GM19395 (cell line): ENCODE data around the gene ARID5B.
"Not testable (repeated sequence)": the region's sequence is repeated elsewhere in the genome, so short reads cannot be mapped to it uniquely, and the experiment has no call there.

Experiments
- ATAC-seq: cut with Tn5 transposase; IDR thresholded peaks from one replicate; pipeline ENCODE4 v1.9.1; 2021; ENCODE audit warnings: mild to moderate bottlenecking, moderate library complexity; ENCODE audit not compliant: unreplicated experiment

ARID5B gene

DNA sequence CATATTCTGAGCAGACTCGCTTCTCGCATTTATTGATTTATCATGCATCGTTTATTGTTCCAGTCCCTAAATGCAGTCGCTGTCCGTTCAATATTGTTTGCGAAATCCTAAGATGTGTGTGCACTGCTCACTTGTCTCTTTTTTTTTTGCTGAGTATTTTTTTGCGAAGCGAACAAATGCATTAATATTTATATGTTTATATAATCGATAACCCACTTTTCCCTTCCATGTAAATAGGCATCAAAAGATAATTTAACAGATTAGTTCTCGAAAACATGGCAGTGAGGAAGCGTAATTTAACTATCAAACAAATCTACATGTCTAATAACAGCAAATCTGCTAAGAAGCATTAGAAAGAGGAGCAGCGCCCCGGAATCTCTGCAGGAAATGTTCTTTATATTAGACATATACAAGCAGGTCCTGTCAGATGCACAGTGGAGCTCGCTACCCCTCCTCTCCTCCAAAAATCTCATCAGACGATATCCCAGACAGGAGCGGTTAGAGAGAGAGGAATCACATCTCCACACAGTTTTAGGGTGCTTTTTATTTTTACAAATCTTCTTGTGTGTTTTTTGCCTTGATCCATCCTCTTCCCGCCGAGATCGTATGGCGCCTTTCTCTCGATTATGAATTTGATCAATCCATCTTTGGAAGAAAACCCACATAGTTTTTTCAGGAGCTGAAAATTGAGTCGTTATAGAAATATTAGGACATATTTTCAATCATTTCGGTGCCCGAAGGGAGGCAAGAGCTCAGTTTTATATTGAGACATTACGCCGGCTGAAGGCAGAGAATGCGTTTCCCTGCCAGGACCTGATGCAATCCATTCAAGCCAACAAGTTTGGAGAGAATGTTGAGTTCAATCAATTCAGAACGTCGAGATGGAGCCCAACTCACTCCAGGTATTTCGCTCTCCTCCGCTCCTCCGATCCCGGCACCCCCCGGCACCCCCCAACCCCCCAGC lies at the start of gene ARID5B:
Gene ARID5B (plus strand): TSS at position 871 of the 964 bp plus-strand sequence. CDS start 11 bp downstream, at position 882.
- no peak for ATAC-seq

GRCh38 chr10:61852261-61852660 lies 49.2 kb upstream of the ARID5B start:
- ATAC-seq, result no peak

GRCh38 chr10:61855771-61856170 lies 45.7 kb upstream of the ARID5B start:
- no peak for ATAC-seq

DNA sequence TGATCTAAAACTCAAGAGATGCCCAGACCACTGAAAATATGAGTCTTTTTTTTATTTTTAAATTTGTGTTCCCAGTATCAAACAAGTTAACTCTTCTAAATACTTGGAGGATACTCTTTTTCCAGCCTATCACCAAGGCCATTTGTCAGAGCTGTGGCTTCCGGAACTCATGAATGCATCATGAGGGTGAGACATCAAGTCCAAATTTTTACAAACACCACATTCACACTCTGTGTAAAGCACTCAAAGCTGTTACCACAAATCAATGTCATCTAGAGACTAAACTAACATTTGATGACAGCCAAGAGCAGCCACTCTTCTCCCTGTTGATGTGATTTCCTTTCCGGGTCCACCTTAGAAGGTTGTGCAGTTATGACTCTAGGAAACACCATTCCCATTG lies 43.8 kb upstream of the ARID5B start:
- no peak for ATAC-seq

- no peak for ATAC-seq
These were observed 41.7 kb upstream of the ARID5B start for GRCh38 chr10:61859786-61860185.

DNA sequence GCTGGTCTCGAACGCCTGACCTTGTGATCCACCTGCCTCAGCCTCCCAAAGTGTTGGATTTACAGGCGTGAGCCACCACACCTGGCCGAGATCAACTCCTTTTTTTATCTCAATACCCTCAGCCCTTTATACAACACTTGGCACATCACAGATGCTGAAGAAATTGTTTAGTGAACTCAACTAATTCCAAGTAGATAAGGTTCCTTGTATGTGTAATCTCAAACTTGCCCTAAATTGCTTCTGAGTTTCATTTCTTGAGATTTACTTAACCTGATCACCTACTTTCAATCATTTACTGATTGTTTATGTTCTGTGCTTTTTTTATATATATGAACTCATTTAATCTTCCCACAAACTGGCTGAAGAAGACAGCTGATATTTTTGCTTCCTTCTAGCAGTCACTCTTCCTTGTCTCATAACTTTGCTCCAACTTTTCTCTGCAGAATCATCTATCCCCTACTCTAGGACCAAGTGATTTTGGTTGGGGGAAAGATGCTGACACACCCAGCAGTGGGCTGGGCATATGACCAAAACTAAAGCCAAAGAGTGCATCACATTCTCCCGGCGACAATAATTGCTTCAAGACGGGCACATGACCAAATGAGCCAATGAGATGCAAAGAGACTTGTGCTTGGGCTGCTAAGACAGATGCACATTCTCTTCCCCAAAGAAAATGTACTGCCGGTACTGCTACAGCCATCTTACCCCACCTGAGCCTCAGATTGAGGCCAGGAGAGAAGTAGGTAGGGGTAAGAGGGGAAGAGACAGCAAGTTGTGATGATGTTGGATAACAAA lies 40.3 kb upstream of the ARID5B start:
- ATAC-seq, result no peak

DNA sequence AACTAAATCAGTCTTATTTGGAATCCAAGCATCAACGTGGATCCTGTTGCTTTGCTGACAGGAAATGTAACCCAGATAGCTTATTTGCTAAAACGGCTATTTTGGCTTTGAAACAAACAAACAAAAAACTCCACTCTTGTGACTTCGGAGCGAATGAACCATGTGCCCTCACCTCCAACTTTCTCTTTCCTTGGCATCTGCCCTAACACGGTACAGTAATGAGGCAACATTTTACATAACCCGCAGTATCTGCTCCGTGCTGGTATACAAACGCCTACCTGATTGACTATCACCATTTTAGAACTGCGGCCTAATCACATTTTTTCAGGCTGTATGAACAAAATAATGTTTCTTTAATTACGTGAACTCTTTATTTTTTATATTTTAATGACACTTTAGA lies 37.5 kb upstream of the ARID5B start:
- no peak for ATAC-seq

DNA sequence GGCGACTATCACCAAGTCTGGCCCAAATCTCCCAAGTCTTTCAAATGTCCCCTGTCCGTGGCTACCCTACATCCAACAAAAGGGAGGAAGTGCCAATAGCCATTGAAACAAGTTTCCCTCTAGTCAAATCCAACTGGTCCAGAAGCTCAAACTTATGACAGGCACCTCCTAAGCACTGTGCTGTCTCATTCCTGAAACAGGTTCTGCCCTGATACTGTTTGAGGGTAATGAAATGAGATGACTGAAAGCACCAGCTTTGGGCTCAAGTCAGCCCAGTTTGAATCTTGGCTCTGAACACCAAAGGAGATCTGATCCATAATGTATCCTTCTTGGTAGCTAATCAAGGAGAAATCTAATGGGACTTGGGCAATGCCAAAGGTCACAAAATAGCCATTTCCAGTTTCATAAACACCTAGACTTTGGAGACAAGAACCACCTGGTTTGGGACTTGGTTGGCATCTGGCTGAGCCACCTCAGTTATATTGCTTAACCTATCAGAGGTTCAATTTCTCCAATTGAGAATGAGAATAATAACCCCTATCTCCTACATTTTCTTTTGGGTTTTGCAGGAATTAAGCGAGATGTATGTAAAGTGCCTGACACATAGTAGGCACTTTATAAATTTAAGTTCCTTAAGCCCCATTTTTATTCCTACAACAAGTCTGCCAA lies 34.7 kb upstream of the ARID5B start:
- no peak for ATAC-seq

DNA sequence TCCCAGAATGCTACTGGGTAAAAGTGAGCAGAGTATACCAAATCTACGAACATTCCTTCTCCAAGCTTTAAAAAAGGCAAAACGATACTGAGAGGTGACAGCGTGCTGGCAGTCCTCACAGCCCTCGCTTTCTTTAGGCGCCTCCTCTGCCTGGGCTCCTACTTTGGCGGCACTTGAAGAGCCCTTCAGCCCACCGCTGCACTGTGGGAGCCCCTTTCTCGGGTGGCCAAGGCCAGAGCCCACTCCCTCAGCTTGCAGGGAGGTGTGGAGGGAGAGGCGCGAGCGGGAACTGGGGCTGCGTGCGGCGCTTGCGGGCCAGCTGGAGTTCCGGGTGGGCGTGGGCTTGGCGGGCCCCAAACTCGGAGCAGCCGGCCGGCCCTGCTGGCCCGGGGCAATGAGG lies 34.1 kb upstream of the ARID5B start:
- ATAC-seq, result not testable (repeated sequence)

- not testable (repeated sequence) for ATAC-seq
These were observed 33.7 kb upstream of the ARID5B start for GRCh38 chr10:61867817-61868216.

DNA sequence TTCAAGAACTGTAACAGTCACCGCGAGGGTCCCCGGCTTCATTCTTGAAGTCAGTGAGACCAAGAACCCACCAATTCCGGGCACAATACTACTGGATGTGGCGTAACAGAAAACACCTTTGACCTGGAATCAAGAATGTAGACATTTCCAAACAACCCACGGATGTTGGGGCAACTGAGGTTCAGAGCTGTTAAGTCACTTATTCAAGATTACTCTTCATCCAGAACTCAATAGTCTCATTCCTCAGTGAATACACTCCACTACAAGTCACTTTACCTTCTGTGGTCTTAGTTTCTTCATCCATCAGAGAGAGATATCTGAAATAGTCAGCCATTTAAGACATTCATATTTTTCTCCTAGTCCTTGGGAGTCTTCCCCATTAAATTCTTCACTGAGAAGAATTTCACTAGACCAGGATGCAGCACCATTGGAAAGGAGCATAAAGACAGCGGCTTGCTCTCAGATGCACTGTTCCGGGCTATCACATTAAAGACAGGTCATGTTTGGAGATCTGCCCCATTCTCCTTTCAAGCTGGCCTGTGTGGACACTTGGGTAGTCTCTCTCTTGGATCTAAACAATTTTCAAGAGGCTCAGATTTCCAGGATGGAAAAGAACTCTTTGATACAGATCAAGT lies 32.3 kb upstream of the ARID5B start:
- ATAC-seq, result no peak

GRCh38 chr10:61869774-61870525 lies 31.5 kb upstream of the ARID5B start:
- ATAC-seq, result no peak

DNA sequence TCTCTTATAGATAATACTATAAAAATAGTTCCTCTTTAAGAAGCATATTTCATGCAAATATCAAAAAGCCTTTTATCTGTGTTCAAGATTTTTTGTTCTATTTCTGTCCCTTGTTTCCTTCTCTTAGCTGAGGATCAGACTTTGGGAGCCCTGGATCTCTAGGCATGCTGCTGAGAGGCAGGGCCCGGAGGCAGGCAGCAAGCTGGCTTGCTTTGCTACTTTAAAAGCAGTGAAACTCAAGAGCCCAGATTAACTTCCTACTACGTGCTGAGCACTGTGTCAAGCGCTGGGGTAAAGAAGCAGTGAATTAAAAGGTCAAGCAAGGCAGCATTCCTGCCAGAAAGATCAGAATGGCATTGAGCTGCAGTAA lies 31.0 kb upstream of the ARID5B start:
- ATAC-seq, result no peak

DNA sequence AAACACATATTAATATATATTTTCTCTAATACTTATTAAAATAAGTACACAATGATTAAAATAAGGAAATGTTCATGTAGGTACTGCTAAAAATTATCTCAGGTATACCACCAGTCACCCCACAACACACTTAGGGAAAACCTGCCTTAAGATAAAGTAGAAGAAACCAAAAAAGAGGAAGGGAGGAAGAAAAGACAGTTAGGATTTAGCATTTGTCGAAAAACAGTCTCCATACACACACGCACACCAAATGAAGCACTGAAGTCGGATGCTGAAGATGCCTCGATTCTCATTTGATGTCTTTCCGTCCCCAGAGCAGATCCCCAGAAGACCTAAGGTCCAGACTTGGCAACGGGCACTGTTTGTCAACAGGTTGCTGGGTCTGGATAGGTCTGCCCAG lies 30.0 kb upstream of the ARID5B start:
- no peak for ATAC-seq

DNA sequence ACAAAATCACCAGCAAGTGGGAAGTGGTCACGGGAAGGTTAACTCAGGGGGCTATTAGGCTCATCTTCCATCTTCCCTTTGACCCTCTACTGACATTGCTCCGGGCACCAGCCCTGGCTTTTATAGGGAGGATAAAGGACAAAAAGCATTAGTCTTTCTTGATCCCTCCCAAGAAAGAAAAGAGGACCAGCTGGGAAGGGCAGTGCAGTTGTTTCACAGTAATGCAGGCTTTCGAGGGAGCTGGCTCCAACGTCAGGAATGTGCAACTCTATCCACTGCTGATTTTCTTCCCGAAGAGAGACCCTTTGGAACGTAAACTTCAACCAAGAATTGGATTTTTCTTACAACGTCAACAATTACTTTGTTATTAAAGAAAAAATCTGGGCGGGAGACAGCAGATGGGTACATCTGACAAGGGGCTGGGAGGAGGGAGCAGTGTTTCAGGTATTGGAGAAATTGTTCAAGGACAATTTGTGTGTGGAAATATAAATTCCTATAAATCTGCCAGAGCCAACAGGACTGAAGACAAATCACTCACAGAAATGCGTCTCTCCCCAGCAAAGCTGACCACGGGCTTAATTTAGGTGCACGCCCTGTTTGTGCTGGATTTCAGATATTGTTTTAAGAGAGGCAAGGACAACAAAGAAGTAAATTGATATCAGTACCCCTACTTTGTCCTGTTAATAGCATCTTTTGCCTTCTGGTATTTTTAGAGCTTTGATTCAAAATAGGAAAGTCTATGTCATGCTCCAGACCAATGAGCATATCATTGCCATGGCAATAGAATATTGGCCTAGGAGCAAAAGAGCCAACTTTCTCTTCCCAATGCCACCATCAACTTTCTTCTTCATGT lies 23.4 kb upstream of the ARID5B start:
- ATAC-seq, result no peak

DNA sequence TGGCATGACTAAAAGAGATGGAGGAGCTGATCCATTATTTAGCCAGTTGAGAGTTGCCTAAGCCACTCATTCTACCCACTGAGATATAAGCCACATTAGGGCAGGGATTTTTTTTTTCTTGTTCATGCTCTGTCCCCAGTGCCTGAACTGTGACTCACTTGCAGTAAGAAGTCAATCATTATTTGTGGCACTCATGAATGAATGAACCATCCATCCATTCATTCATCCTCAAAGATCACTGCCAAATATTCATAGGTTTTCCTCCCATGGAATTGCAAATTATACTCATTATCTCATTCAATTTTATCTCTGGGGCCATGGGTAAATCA lies 22.8 kb upstream of the ARID5B start:
- ATAC-seq, result no peak

GRCh38 chr10:61882621-61883370 lies 18.7 kb upstream of the ARID5B start:
- no peak for ATAC-seq

DNA sequence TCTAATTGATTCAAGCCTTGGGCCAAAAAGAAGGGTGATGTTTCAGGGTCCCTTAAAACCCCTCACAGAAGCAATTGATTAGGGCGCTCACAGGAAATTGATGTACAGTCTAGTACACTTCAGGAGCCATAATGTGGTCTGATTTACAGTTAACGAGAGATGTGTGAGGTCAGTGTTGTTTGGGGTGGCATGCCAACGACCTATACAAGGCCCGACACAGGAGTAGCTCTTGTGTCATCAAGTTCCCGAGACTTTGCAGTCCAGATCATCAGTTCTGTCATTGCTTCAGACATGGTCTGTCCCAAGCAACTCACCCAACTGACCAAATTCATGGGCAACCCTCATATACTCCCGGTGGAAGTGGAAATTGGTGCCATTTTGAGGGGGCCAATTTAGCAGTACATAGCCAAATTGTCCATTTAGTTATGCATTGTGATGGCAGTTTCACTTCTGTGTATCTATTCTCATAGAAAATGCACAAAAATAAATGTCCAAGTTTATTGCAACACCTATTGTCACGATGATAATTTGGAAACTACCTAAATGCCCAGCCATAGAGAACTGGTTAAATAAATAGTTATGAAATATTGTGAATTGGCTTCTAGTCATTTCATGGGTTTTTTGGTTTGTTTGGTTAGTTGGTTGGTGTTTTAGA lies 18.0 kb upstream of the ARID5B start:
- no peak for ATAC-seq
